GM12892 (cell line): ENCODE measurements around the gene ARID3A.

Source experiments
- POLR2A ChIP-seq: IDR thresholded peaks from 2 replicates; pipeline ENCODE4 v1.6.1; 2011; ENCODE audit warnings: low read depth, low read length, control low read depth
- POLR2AphosphoS5 ChIP-seq: IDR thresholded peaks from 2 replicates; pipeline ENCODE4 v1.6.1; 2011; ENCODE audit warnings: low read depth, low read length, control low read depth

GRCh38 chr19:991932-992669 is 66.3 kb downstream of the ARID3A start:
- TF ChIP-seq POLR2A (no peak), POLR2AphosphoS5 (no peak)
